VCaP (cell line): ENCODE results near the gene MAP4K4.

Experiments
- H3K27ac ChIP-seq: fragments of 450-650 bp; 2 replicates; pipeline ENCODE4 v1.5.1; 2017
- CTCF ChIP-seq: fragments of 450-650 bp; conservative IDR thresholded peaks from 2 replicates; pipeline ENCODE4 v1.5.1; 2017; ENCODE audit warnings: mild to moderate bottlenecking, moderate library complexity

Gene MAP4K4

DNA sequence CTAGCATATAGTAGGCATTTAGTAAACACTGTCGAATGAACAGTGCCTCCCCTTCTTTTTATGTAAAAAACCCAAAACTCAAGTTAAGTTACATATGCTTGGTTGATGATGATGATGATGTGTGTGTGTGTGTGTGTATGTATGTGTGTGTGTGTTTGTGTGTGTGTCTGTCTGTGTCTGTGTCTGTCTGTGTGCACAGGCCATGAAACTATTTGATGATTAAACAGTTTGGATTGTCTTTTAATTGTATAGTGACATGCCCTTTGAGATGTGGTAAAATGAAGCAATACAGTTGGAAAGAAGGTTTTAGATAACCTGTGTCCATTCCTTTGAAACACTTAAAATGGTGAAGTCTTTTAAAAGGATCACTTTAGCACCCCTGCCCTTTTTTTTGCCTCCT is 105.6 kb downstream of the MAP4K4 start:
- TF ChIP-seq CTCF = no peak
- H3K27ac ChIP-seq = no peak overlapping the region

DNA sequence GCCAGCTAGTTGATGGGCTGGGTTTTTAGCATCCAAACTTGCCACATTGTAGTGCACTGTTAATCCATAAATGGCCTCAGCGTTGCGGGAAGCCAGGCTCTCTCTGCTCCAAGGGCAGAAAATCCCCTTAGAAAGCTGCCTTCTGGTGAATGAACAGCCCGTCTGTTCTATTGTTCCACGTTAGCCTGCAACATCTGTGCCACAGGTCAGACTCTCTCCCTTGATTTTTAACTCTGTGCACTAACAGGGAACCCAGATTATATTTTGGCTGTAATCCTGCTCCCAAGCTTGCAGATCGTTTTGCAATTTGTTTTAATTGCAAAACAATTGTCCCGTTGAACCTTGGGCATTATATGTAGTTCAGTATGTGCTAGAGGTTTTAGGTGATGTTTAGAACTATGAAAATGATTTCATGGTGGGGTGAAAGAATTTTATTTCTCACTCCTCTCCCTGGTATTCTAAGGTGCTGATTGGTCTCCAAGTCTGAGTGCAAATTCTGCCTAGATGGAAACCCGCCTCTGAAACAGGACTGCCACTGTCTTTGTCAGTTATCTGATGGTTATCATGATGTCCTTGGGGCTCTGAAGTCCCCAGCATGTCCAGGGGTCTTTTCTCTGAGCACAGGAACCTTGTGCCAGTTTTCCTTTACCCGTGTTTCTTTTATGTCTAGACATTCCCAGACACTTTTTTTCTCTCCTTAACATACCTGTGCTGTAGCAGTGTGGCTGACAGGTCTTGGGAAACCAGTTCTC is 106.6 kb downstream of the MAP4K4 start:
- H3K27ac ChIP-seq = no peak overlapping the region
- TF ChIP-seq CTCF = no peak

GRCh38 chr2:101805152-101806088 is 107.9 kb downstream of the MAP4K4 start:
- no peak for TF ChIP-seq CTCF
- H3K27ac ChIP-seq = no peak overlapping the region

- TF ChIP-seq CTCF = no peak
- no peak overlapping the region for H3K27ac ChIP-seq
Observed at GRCh38 chr2:101806123-101806522, 108.6 kb downstream of the MAP4K4 start.

GRCh38 chr2:101806701-101807100 is 109.2 kb downstream of the MAP4K4 start:
- no peak for TF ChIP-seq CTCF
- H3K27ac ChIP-seq = no peak overlapping the region

GRCh38 chr2:101807242-101807641 is 109.7 kb downstream of the MAP4K4 start:
- no peak overlapping the region for H3K27ac ChIP-seq
- no peak for TF ChIP-seq CTCF

- no peak for TF ChIP-seq CTCF
- no peak overlapping the region for H3K27ac ChIP-seq
Observed at GRCh38 chr2:101808006-101808562, 110.6 kb downstream of the MAP4K4 start.
